Upper lobe of left lung (tissue), 6 donors: ENCODE measurements around the gene KIRREL3. TPM values are rescaled to one million over a fixed set of nuclear protein-coding genes. Genes with fewer than 3 reads are reported as not detected.
A peak's percentile ranks its signal among the peaks of the same experiment; 100 is the strongest.

ENCODE experiments used
- ATAC-seq, 2 donors: fragments of 200-7000 bp; cut with Tn5 transposase; one replicate each; pipeline ENCODE4 v1.9.1; 2022; ENCODE audit warnings: mild to moderate bottlenecking in 2 of 2, moderate library complexity in 2 of 2; ENCODE audit not compliant: low FRiP score in 2 of 2
- DNase-seq, 2 donors: peaks; one replicate each; pipeline ENCODE4 v3.0.0-alpha.2; 2019 to 2020
- H3K27ac ChIP-seq, 4 donors: fragments of 200-600 bp; sonication (generic); one replicate each; pipeline ENCODE4 v1.5.1; 2016 to 2019
- H3K27me3 ChIP-seq, 4 donors: fragments of 200-600 bp; sonication (generic); one replicate each; pipeline ENCODE4 v1.5.1; 2017 to 2019
- H3K36me3 ChIP-seq, 4 donors: fragments of 200-600 bp; sonication (generic); one replicate each; pipeline ENCODE4 v1.5.1; 2016 to 2019
- H3K4me1 ChIP-seq, 4 donors: fragments of 200-600 bp; sonication (generic); one replicate each; pipeline ENCODE4 v1.5.1; 2018 to 2019
- H3K4me3 ChIP-seq, 4 donors: fragments of 200-600 bp; sonication (generic); one replicate each; pipeline ENCODE4 v1.5.1; 2017 to 2019; ENCODE audit warnings: mild to moderate bottlenecking in 2 of 4, moderate library complexity in 1 of 4
- H3K9me3 ChIP-seq, 4 donors: fragments of 200-600 bp; sonication (generic); one replicate each; pipeline ENCODE4 v1.5.1; 2018 to 2019
- CTCF ChIP-seq, 6 experiments: fragments of 450-650 bp in 4 of 6; fragments of 200-600 bp in 2 of 6; sonication (generic) in 2 of 6; IDR thresholded peaks; one replicate each; pipeline ENCODE4 v1.5.1; 2016 to 2019; ENCODE audit warnings: antibody characterized with exemption in 6 of 6
- EP300 ChIP-seq, 4 donors: sonication (generic); formaldehyde crosslinking; IDR thresholded peaks; one replicate each; pipeline ENCODE4 v1.5.1; 2017; ENCODE audit warnings: antibody characterized with exemption in 4 of 4, control low read depth in 2 of 4
- POLR2A ChIP-seq, 4 donors: fragments of 450-650 bp; IDR thresholded peaks; one replicate each; pipeline ENCODE4 v1.5.1; 2016 to 2017; ENCODE audit warnings: antibody characterized with exemption in 4 of 4, mild to moderate bottlenecking in 2 of 4
- POLR2AphosphoS5 ChIP-seq, 2 donors: sonication (generic); formaldehyde crosslinking; IDR thresholded peaks; one replicate each; pipeline ENCODE4 v1.5.1; 2017; ENCODE audit warnings: antibody characterized with exemption in 2 of 2
- WGBS, 2 donors: methylation state at CpG; one replicate each; pipeline ENCODE4 v1.1.5; 2017 to 2018; 5-methylcytosine and 5-hydroxymethylcytosine counted together
- total RNA-seq, 6 donors: library from RNA; depleted of rRNA in 4 of 6; stranded (reverse); fragments of >200 nt in 4 of 6; gene quantifications; one replicate each; pipeline versions ENCODE4 v1.1.0 to v1.2.1, GENCODE V29; 2016 to 2021
- donor health status: DM: no; HTN: no; CAD: no; lungs with moderate emphysema.
- donor health status: DM: no; HTN: yes; CAD: no; lungs with severe emphysema.

Gene KIRREL3
- total RNA-seq, 6 donors from 2014 or later = 0.22 to 0.24 TPM; not detected in 4

GRCh38 chr11:126438272-126438671 is 562.3 kb downstream of the KIRREL3 start:
- H3K9me3 ChIP-seq = no peaks in the 10 kb centered on the region
- H3K4me1 ChIP-seq = peaks cover 6 to 13% (median 9%) of the 10 kb centered on the region in 4 donors
- no peak overlapping the region for H3K4me3 ChIP-seq
- no peak overlapping the region for H3K27ac ChIP-seq
- ATAC-seq (no peak), DNase-seq (no peak)
- no peaks in the 10 kb centered on the region for H3K27me3 ChIP-seq
- no peaks in the 10 kb centered on the region for H3K36me3 ChIP-seq
- TF ChIP-seq CTCF (IDR thresholded peaks at IDR 0.05) = no peak
- WGBS, 2 donors = 76 to 79% methylated on average over 9 of the region's 9 CpGs

GRCh38 chr11:126437731-126438130 is 562.8 kb downstream of the KIRREL3 start:
- no peaks in the 10 kb centered on the region for H3K9me3 ChIP-seq
- H3K27me3 ChIP-seq = no peaks in the 10 kb centered on the region
- WGBS, 2 donors = 93 to 96% methylated on average over 3 to 5 of the region's 5 CpGs
- H3K4me1 ChIP-seq = peaks cover 6 to 13% (median 11%) of the 10 kb centered on the region in 4 donors
- H3K36me3 ChIP-seq = no peaks in the 10 kb centered on the region
- no peak overlapping the region for H3K4me3 ChIP-seq
- TF ChIP-seq POLR2A (IDR thresholded peaks at IDR 0.05) (no peak), POLR2AphosphoS5 (IDR thresholded peaks at IDR 0.05) (no peak), EP300 (IDR thresholded peaks at IDR 0.05) (no peak), CTCF (IDR thresholded peaks at IDR 0.05) (no peak)
- no peak overlapping the region for H3K27ac ChIP-seq
- no peak for DNase-seq
- no peak for ATAC-seq

- no peak for TF ChIP-seq CTCF (IDR thresholded peaks at IDR 0.05)
- no peak for TF ChIP-seq POLR2A (IDR thresholded peaks at IDR 0.05)
- no peaks in the 10 kb centered on the region for H3K27me3 ChIP-seq
- no peaks in the 10 kb centered on the region for H3K36me3 ChIP-seq
- H3K27ac ChIP-seq = no peak overlapping the region
- H3K4me3 ChIP-seq = no peak overlapping the region
- DNase-seq (no peak), ATAC-seq (no peak)
- H3K9me3 ChIP-seq = no peaks in the 10 kb centered on the region
- peaks cover 16 to 26% (median 19%) of the 10 kb centered on the region in 4 donors for H3K4me1 ChIP-seq
- WGBS, 2 donors = 85 to 96% methylated on average over 3 to 6 of the region's 7 CpGs
Measured at GRCh38 chr11:126436209-126436755, 564.3 kb downstream of the KIRREL3 start.

- Histone ChIP-seq H3K9me3 (no peaks in the 10 kb centered on the region), H3K36me3 (no peaks in the 10 kb centered on the region), H3K4me3 (no peak overlapping the region), H3K27ac (no peak overlapping the region), H3K27me3 (no peaks in the 10 kb centered on the region), H3K4me1 (peaks cover 8 to 21% (median 13%) of the 10 kb centered on the region in 4 donors)
- DNase-seq (no peak), ATAC-seq (no peak)
- WGBS, 2 donors = 89 to 91% methylated on average over 12 of the region's 12 CpGs
- no peak for TF ChIP-seq POLR2AphosphoS5 (IDR thresholded peaks at IDR 0.05)
- no peak for TF ChIP-seq POLR2A (IDR thresholded peaks at IDR 0.05)
- no peak for TF ChIP-seq EP300 (IDR thresholded peaks at IDR 0.05)
Measured at GRCh38 chr11:126434950-126435335, 565.6 kb downstream of the KIRREL3 start.

GRCh38 chr11:126433989-126434949 is 566.3 kb downstream of the KIRREL3 start:
- Histone ChIP-seq H3K27me3 (no peaks in the 10 kb centered on the region), H3K36me3 (no peaks in the 10 kb centered on the region), H3K9me3 (no peaks in the 10 kb centered on the region), H3K4me1 (peaks cover 8 to 21% (median 13%) of the 10 kb centered on the region in 4 donors), H3K27ac (no peak overlapping the region), H3K4me3 (no peak overlapping the region)
- TF ChIP-seq POLR2A (IDR thresholded peaks at IDR 0.05) = no peak
- no peak for TF ChIP-seq POLR2AphosphoS5 (IDR thresholded peaks at IDR 0.05)
- no peak for TF ChIP-seq EP300 (IDR thresholded peaks at IDR 0.05)
- TF ChIP-seq CTCF (IDR thresholded peaks at IDR 0.05) = no peak
- peak in 1 of 2 donors; percentile 63 for DNase-seq
- ATAC-seq = no peak
- WGBS, 2 donors = 73 to 86% methylated on average over 8 to 16 of the region's 16 CpGs
